Skeletal muscle satellite cell (primary cell): ENCODE measurements around the gene CBFA2T2. TPM values are rescaled to one million over a fixed set of nuclear protein-coding genes. Genes with fewer than 3 reads are reported as not detected.
"Not testable (repeated sequence)": the region's sequence is repeated elsewhere in the genome, so short reads cannot be mapped to it uniquely, and the experiment has no call there.

Source experiments
- H3K27me3 ChIP-seq: 2 replicates; pipeline ENCODE4 v1.7.0; 2013; ENCODE audit warnings: low read length; ENCODE audit not compliant: control insufficient read depth, insufficient read depth
- H3K36me3 ChIP-seq: 2 replicates; pipeline ENCODE4 v1.7.0; 2013; ENCODE audit warnings: mild to moderate bottlenecking, control low read depth, low read length; ENCODE audit not compliant: insufficient read depth
- H3K4me1 ChIP-seq: 2 replicates; pipeline ENCODE4 v1.7.0; 2013; ENCODE audit warnings: low read length; ENCODE audit not compliant: control insufficient read depth, insufficient read depth
- H3K4me2 ChIP-seq: 2 replicates; pipeline ENCODE4 v1.7.0; 2013; ENCODE audit warnings: mild to moderate bottlenecking, low read length
- H3K4me3 ChIP-seq: 2 replicates; pipeline ENCODE4 v1.7.0; 2013; ENCODE audit warnings: low read length
- H3K9ac ChIP-seq: 2 replicates; pipeline ENCODE4 v1.7.0; 2013; ENCODE audit warnings: mild to moderate bottlenecking, low read depth, low read length, moderate library complexity
- H3K9me3 ChIP-seq: replicated peaks from 2 replicates; pipeline ENCODE4 v1.7.0; 2013; ENCODE audit warnings: mild to moderate bottlenecking, control low read depth, low read length
- total RNA-seq: library from RNA; depleted of rRNA; stranded (reverse); fragments of >200 nt; gene quantifications from 2 replicates; pipeline ENCODE4 v1.2.3, GENCODE V29; 2012; rRNA removed

Gene CBFA2T2
- total RNA-seq = 3.0 and 4.8 TPM in 2 replicates

GRCh38 chr20:33490023-33490933 is at the start of gene CBFA2T2:
TSS of gene CBFA2T2 (plus strand) at chr20:33490096. CDS start at chr20:33490268, 172 bp downstream.
- Histone ChIP-seq H3K4me1 (peaks cover 5% of the 10 kb centered on the region), H3K36me3 (no peaks in the 10 kb centered on the region), H3K4me2 (peak within 1 kb of the TSS; percentile 95), H3K4me3 (peak within 1 kb of the TSS; percentile 99), H3K9me3 (no peaks in the 10 kb centered on the region), H3K27me3 (no peaks in the 10 kb centered on the region), H3K9ac (peak within 1 kb of the TSS; percentile 91)

- not testable (repeated sequence) for H3K9ac ChIP-seq, H3K36me3 ChIP-seq, H3K4me2 ChIP-seq, H3K4me3 ChIP-seq, H3K9me3 ChIP-seq, H3K27me3 ChIP-seq
- peaks cover 14% of the 10 kb centered on the region for H3K4me1 ChIP-seq
These were observed 49.3 kb upstream of the CBFA2T2 start for GRCh38 chr20:33440562-33440961.

- Histone ChIP-seq H3K9ac (no peak overlapping the region), H3K36me3 (no peaks in the 10 kb centered on the region), H3K4me2 (no peak overlapping the region), H3K9me3 (no peaks in the 10 kb centered on the region), H3K4me3 (no peak overlapping the region), H3K27me3 (peaks cover 2% of the 10 kb centered on the region), H3K4me1 (peaks cover 14% of the 10 kb centered on the region)
These were observed 48.5 kb upstream of the CBFA2T2 start for GRCh38 chr20:33441142-33441955.

- Histone ChIP-seq H3K9me3 (no peaks in the 10 kb centered on the region), H3K4me3 (peak overlapping the region; percentile 93), H3K9ac (peak overlapping the region; percentile 78), H3K27me3 (peaks cover 6% of the 10 kb centered on the region), H3K36me3 (no peaks in the 10 kb centered on the region), H3K4me2 (peak overlapping the region; percentile 100), H3K4me1 (peaks cover 14% of the 10 kb centered on the region)
These were observed 47.5 kb upstream of the CBFA2T2 start for GRCh38 chr20:33442136-33443005.

GRCh38 chr20:33443006-33443511 is 46.8 kb upstream of the CBFA2T2 start:
- H3K36me3 ChIP-seq = no peaks in the 10 kb centered on the region
- H3K4me3 ChIP-seq = peak overlapping the region; percentile 93
- peak overlapping the region; percentile 78 for H3K9ac ChIP-seq
- peaks cover 9% of the 10 kb centered on the region for H3K4me1 ChIP-seq
- H3K4me2 ChIP-seq = peak overlapping the region; percentile 100
- no peaks in the 10 kb centered on the region for H3K9me3 ChIP-seq
- peaks cover 6% of the 10 kb centered on the region for H3K27me3 ChIP-seq

- peak within 1 kb of the TSS; percentile 93 for H3K4me3 ChIP-seq
- H3K9me3 ChIP-seq = no peaks in the 10 kb centered on the region
- no peaks in the 10 kb centered on the region for H3K36me3 ChIP-seq
- peaks cover 6% of the 10 kb centered on the region for H3K27me3 ChIP-seq
- peak within 1 kb of the TSS; percentile 78 for H3K9ac ChIP-seq
- peak within 1 kb of the TSS; percentile 100 for H3K4me2 ChIP-seq
- H3K4me1 ChIP-seq = peaks cover 9% of the 10 kb centered on the region
These were observed 46.2 kb upstream of the CBFA2T2 start, which contains the start of gene SNTA1 for GRCh38 chr20:33443512-33444239. TSS of gene SNTA1 (minus strand) at chr20:33443763. CDS start at chr20:33443620, 143 bp downstream.

GRCh38 chr20:33444797-33445560 is 44.9 kb upstream of the CBFA2T2 start:
- Histone ChIP-seq H3K9ac (no peak overlapping the region), H3K4me2 (peak overlapping the region; percentile 100), H3K27me3 (peaks cover 6% of the 10 kb centered on the region), H3K4me1 (peaks cover 9% of the 10 kb centered on the region), H3K36me3 (no peaks in the 10 kb centered on the region), H3K9me3 (no peaks in the 10 kb centered on the region), H3K4me3 (peak overlapping the region; percentile 93)

GRCh38 chr20:33445881-33446625 is 43.8 kb upstream of the CBFA2T2 start:
- Histone ChIP-seq H3K9me3 (no peaks in the 10 kb centered on the region), H3K9ac (no peak overlapping the region), H3K27me3 (peaks cover 6% of the 10 kb centered on the region), H3K4me1 (peaks cover 9% of the 10 kb centered on the region), H3K4me3 (no peak overlapping the region), H3K4me2 (no peak overlapping the region), H3K36me3 (no peaks in the 10 kb centered on the region)

GRCh38 chr20:33450867-33451266 is 39.0 kb upstream of the CBFA2T2 start:
- no peaks in the 10 kb centered on the region for H3K9me3 ChIP-seq
- no peak overlapping the region for H3K4me3 ChIP-seq

More at GRCh38 chr20:33450867-33451266, 39.0 kb upstream of the CBFA2T2 start:
- Histone ChIP-seq H3K27me3 (peaks cover 10% of the 10 kb centered on the region), H3K4me2 (no peak overlapping the region), H3K4me1 (no peaks in the 10 kb centered on the region), H3K36me3 (no peaks in the 10 kb centered on the region), H3K9ac (no peak overlapping the region)
